Effector memory CD4-positive, alpha-beta T cell (primary cell): ENCODE measurements around the gene CYP27A1.

Experiments used
- DNase-seq, 3 donors: peaks; one replicate each; pipeline ENCODE4 v3.0.0-alpha.2; 2020
- H3K27ac ChIP-seq: 2 replicates; pipeline ENCODE4 v1.7.0; 2013; ENCODE audit warnings: mild to moderate bottlenecking, low read length, moderate library complexity; ENCODE audit not compliant: insufficient read depth, poor library complexity, severe bottlenecking
- H3K27me3 ChIP-seq: replicated peaks from 2 replicates; pipeline ENCODE4 v1.7.0; 2013; ENCODE audit warnings: mild to moderate bottlenecking, low read length; ENCODE audit not compliant: insufficient read depth, control insufficient read depth, poor library complexity, severe bottlenecking
- H3K36me3 ChIP-seq: 2 replicates; pipeline ENCODE4 v1.7.0; 2013; ENCODE audit warnings: mild to moderate bottlenecking, low read length, moderate library complexity; ENCODE audit not compliant: control insufficient read depth, insufficient read depth
- H3K4me1 ChIP-seq: 2 replicates; pipeline ENCODE4 v1.7.0; 2013; ENCODE audit warnings: low read length, mild to moderate bottlenecking; ENCODE audit not compliant: control insufficient read depth, insufficient read depth, poor library complexity, severe bottlenecking
- H3K4me3 ChIP-seq: 2 replicates; pipeline ENCODE4 v1.7.0; 2013; ENCODE audit warnings: low read length, low read depth, mild to moderate bottlenecking; ENCODE audit not compliant: insufficient read depth, poor library complexity, severe bottlenecking
- H3K9me3 ChIP-seq: 2 replicates; pipeline ENCODE4 v1.7.0; 2013; ENCODE audit warnings: mild to moderate bottlenecking, low read length, moderate library complexity; ENCODE audit not compliant: control insufficient read depth

The CYP27A1 gene

GRCh38 chr2:218820746-218821369 is 38.9 kb downstream of the CYP27A1 start:
- DNase-seq = no peak
- Histone ChIP-seq H3K9me3 (no peaks in the 10 kb centered on the region), H3K4me3 (no peak overlapping the region), H3K27ac (no peak overlapping the region), H3K4me1 (no peaks in the 10 kb centered on the region), H3K36me3 (no peaks in the 10 kb centered on the region), H3K27me3 (no peaks in the 10 kb centered on the region)

GRCh38 chr2:218821605-218822211 is 39.8 kb downstream of the CYP27A1 start:
- Histone ChIP-seq H3K4me3 (no peak overlapping the region), H3K27me3 (no peaks in the 10 kb centered on the region), H3K27ac (no peak overlapping the region), H3K36me3 (no peaks in the 10 kb centered on the region), H3K4me1 (no peaks in the 10 kb centered on the region), H3K9me3 (no peaks in the 10 kb centered on the region)
- DNase-seq = no peak

DNA sequence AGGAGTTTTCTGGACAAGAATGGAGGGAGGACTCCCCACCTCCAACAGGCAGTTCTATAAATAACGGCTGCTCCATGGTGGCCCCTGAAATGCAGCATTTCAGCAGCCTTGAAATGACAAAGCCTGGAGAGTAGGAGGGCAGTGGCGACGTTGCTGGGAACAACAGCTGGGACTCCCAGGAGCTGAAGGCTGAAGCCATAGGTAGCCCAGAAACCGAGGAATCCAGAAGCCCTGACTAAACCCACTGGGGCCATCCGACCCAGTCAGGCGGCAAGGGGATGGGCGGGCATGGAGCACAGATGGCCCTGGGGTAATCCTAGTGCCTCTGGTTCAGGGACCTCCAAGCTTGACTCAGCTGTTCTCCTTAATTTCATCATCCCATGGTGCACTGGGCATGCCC is 40.7 kb downstream of the CYP27A1 start:
- Histone ChIP-seq H3K4me1 (no peaks in the 10 kb centered on the region), H3K9me3 (no peaks in the 10 kb centered on the region), H3K27ac (no peak overlapping the region), H3K4me3 (no peak overlapping the region), H3K27me3 (no peaks in the 10 kb centered on the region), H3K36me3 (no peaks in the 10 kb centered on the region)
- no peak for DNase-seq

GRCh38 chr2:218823196-218823855 is 41.4 kb downstream of the CYP27A1 start:
- Histone ChIP-seq H3K9me3 (no peaks in the 10 kb centered on the region), H3K36me3 (no peaks in the 10 kb centered on the region), H3K4me3 (no peak overlapping the region), H3K27ac (no peak overlapping the region), H3K4me1 (no peaks in the 10 kb centered on the region), H3K27me3 (no peaks in the 10 kb centered on the region)
- no peak for DNase-seq

- Histone ChIP-seq H3K4me1 (no peaks in the 10 kb centered on the region), H3K4me3 (no peak overlapping the region), H3K27ac (no peak overlapping the region), H3K27me3 (no peaks in the 10 kb centered on the region), H3K36me3 (no peaks in the 10 kb centered on the region), H3K9me3 (no peaks in the 10 kb centered on the region)
- no peak for DNase-seq
Observed at GRCh38 chr2:218824004-218824403, 42.1 kb downstream of the CYP27A1 start.

- no peak overlapping the region for H3K27ac ChIP-seq
- no peaks in the 10 kb centered on the region for H3K9me3 ChIP-seq
- no peak overlapping the region for H3K4me3 ChIP-seq
- H3K4me1 ChIP-seq = no peaks in the 10 kb centered on the region
- no peaks in the 10 kb centered on the region for H3K36me3 ChIP-seq
- no peak for DNase-seq
- peaks cover 5% of the 10 kb centered on the region for H3K27me3 ChIP-seq
Observed at GRCh38 chr2:218826791-218827190, 44.8 kb downstream of the CYP27A1 start.

DNA sequence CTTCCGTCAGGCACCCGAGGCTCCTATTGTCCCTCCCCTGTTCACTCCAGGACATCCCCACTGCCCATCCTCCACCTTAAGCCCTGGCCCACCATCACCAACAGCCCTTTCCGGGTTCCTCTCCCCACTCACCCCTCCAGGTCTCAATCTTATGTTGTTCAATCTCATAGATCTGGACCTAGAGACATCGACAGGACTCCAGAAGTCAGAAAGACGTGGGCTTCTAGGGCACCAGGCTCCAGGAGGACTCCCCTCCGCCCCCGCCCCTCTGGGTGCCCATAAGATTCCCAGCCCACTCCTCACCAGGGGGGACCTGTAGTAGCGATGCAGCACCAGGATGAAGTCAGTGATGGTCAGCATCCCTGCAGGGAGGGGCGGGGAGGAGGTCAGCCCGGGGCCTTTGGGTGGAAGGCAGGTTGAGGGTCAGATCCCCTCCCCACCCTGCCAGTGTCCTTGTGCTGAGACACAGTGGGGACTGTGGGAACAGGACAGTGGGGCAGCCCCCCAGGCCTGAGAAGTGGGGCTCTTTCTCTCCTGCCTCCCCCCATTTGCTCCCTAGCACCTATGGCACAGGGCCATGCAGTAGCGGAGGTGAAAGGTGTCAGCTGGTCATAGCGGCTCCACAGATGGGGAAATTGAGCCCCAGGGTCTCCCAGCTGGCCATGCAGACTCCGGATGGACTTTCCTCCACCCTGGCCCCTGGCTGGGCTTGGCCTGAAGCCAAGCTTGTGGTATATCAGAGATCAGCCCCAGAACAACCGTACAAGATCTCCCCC is 45.9 kb downstream of the CYP27A1 start:
- Histone ChIP-seq H3K4me3 (no peak overlapping the region), H3K27me3 (peaks cover 5% of the 10 kb centered on the region), H3K36me3 (no peaks in the 10 kb centered on the region), H3K27ac (no peak overlapping the region), H3K4me1 (no peaks in the 10 kb centered on the region), H3K9me3 (no peaks in the 10 kb centered on the region)
- no peak for DNase-seq

DNA sequence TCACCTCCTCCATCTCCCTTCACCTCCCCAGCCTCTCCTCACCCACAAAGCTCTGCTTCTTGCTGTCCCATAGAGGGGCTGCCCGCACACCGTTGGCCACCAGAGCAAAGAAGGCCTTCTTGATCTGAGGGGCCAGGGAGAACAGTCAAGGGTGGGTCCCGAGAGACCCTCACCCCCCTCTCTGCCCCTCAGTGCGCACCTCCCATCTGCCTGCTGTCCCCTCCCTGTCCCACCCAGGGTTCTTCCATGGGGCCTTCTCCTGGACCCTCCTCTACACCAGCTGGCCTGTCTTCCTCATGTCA is 46.5 kb downstream of the CYP27A1 start:
- Histone ChIP-seq H3K4me1 (no peaks in the 10 kb centered on the region), H3K9me3 (no peaks in the 10 kb centered on the region), H3K27ac (no peak overlapping the region), H3K4me3 (no peak overlapping the region), H3K36me3 (no peaks in the 10 kb centered on the region), H3K27me3 (peaks cover 5% of the 10 kb centered on the region)
- DNase-seq = no peak

- no peaks in the 10 kb centered on the region for H3K9me3 ChIP-seq
- H3K27ac ChIP-seq = no peak overlapping the region
- H3K36me3 ChIP-seq = no peaks in the 10 kb centered on the region
- H3K27me3 ChIP-seq = peaks cover 10% of the 10 kb centered on the region
- no peak for DNase-seq
- no peak overlapping the region for H3K4me3 ChIP-seq
- no peaks in the 10 kb centered on the region for H3K4me1 ChIP-seq
Observed at GRCh38 chr2:218829868-218830451, 48.0 kb downstream of the CYP27A1 start.
